Liver (tissue), 3 donors: ENCODE data around the gene TRIML1.

ENCODE experiments used
- GABPA ChIP-seq, 2 donors: IDR thresholded peaks in 1 of 2; conservative IDR thresholded peaks in 1 of 2; 2 replicates each; pipeline ENCODE4 v1.6.1; 2016; ENCODE audit warnings: antibody characterized with exemption in 2 of 2, mild to moderate bottlenecking in 1 of 2, moderate library complexity in 1 of 2
- YY1 ChIP-seq: IDR thresholded peaks from 2 replicates; pipeline ENCODE4 v1.6.1; 2016; ENCODE audit warnings: antibody characterized with exemption, mild to moderate bottlenecking
- TF ChIP-seq, protein P1 (sequence below): fragments of 150-350 bp; IDR thresholded peaks from 2 replicates; pipeline ENCODE4 v1.5.1; 2017; ENCODE audit warnings: improper control_type of control experiment, low read depth, low read length; ENCODE audit not compliant: missing input control
- donor health status: healthy.
- donor health status: healthy.

DNA sequence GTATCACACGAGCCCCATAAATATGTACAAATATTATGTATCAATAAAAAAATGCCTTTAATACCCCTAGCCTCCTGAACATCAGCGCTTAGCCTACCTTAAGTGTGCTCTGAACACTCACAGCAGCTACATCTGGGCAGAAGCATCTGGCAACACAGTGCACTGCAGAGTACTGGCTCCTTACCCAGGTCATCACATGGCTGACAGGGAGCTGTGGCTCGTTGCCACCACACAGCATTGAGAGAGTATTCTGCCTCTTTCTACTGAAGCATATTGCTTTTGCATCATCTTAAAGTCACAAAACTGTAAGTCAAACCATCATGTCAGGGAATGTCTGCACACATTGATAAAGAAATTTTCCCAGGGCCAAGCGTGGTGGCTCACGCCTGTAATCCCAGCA is 55.2 kb downstream of the TRIML1 start:
- no peak for TF ChIP-seq GABPA (IDR thresholded peaks at IDR 0.05 in 1 of 2, conservative IDR thresholded peaks at IDR 0.05 in 1 of 2)
- TF ChIP-seq, protein P1, sequence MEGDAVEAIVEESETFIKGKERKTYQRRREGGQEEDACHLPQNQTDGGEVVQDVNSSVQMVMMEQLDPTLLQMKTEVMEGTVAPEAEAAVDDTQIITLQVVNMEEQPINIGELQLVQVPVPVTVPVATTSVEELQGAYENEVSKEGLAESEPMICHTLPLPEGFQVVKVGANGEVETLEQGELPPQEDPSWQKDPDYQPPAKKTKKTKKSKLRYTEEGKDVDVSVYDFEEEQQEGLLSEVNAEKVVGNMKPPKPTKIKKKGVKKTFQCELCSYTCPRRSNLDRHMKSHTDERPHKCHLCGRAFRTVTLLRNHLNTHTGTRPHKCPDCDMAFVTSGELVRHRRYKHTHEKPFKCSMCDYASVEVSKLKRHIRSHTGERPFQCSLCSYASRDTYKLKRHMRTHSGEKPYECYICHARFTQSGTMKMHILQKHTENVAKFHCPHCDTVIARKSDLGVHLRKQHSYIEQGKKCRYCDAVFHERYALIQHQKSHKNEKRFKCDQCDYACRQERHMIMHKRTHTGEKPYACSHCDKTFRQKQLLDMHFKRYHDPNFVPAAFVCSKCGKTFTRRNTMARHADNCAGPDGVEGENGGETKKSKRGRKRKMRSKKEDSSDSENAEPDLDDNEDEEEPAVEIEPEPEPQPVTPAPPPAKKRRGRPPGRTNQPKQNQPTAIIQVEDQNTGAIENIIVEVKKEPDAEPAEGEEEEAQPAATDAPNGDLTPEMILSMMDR: no peak
- TF ChIP-seq YY1: no peak
